IPS-18a (cell line): ENCODE results near the gene COX11.

Experiments
- H3K27ac ChIP-seq: one replicate; pipeline ENCODE4 v1.5.1; 2013; ENCODE audit warnings: low read length
- H3K27me3 ChIP-seq: one replicate; pipeline ENCODE4 v1.6.1; 2013; ENCODE audit warnings: mild to moderate bottlenecking, low read length; ENCODE audit not compliant: control insufficient read depth, insufficient read depth
- H3K36me3 ChIP-seq: one replicate; pipeline ENCODE4 v1.6.1; 2013; ENCODE audit warnings: low read depth, low read length; ENCODE audit not compliant: control insufficient read depth
- H3K4me1 ChIP-seq: one replicate; pipeline ENCODE4 v1.6.1; 2013; ENCODE audit warnings: low read depth, low read length; ENCODE audit not compliant: control insufficient read depth
- H3K4me3 ChIP-seq: one replicate; pipeline ENCODE4 v1.5.1; 2013; ENCODE audit warnings: low read length
- H3K9ac ChIP-seq: one replicate; pipeline ENCODE4 v1.6.1; 2013; ENCODE audit warnings: mild to moderate bottlenecking, low read length, moderate library complexity
- H3K9me3 ChIP-seq: one replicate; pipeline ENCODE4 v1.6.1; 2013; ENCODE audit warnings: low read depth, low read length; ENCODE audit not compliant: control insufficient read depth

The COX11 gene

GRCh38 chr17:54933921-54934320, 34.5 kb downstream of the COX11 start:
- no peaks in the 10 kb centered on the region for H3K4me1 ChIP-seq
- peaks cover 88% of the 10 kb centered on the region for H3K36me3 ChIP-seq
- H3K27me3 ChIP-seq: no peaks in the 10 kb centered on the region
- no peak overlapping the region for H3K9ac ChIP-seq
- H3K4me3 ChIP-seq: no peak overlapping the region
- H3K9me3 ChIP-seq: no peaks in the 10 kb centered on the region
- no peak overlapping the region for H3K27ac ChIP-seq

DNA sequence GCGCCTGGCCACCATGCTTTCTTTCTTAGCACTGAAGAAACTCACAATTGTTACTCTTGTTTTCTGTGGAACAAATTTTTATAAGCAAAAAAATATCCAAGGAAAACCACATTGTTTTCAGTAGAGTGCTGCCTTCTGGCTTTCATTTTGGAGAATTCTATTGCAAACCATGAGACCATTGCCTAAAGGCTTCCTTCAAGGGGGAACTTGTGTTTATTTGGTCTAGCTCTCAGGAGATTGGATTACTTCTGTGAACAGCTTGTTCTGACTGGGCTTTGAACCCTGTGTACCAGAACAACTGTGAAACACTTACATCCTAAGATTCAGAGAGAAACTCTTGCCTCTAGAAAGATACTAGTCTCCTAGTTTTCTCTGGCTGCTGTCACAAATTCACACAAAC, 35.7 kb downstream of the COX11 start:
- H3K36me3 ChIP-seq: peaks cover 89% of the 10 kb centered on the region

GRCh38 chr17:54927525-54927924, 40.9 kb downstream of the COX11 start:
- Histone ChIP-seq H3K27me3 (no peaks in the 10 kb centered on the region), H3K4me3 (no peak overlapping the region), H3K27ac (no peak overlapping the region), H3K36me3 (peaks cover 82% of the 10 kb centered on the region), H3K9ac (no peak overlapping the region), H3K4me1 (no peaks in the 10 kb centered on the region), H3K9me3 (no peaks in the 10 kb centered on the region)

More for the DNA sequence above, 35.7 kb downstream of the COX11 start:
- Histone ChIP-seq H3K27ac (no peak overlapping the region), H3K9ac (no peak overlapping the region), H3K4me1 (no peaks in the 10 kb centered on the region), H3K4me3 (no peak overlapping the region), H3K9me3 (no peaks in the 10 kb centered on the region), H3K27me3 (no peaks in the 10 kb centered on the region)

GRCh38 chr17:54924405-54924804, 44.0 kb downstream of the COX11 start:
- H3K27me3 ChIP-seq: no peaks in the 10 kb centered on the region
- H3K36me3 ChIP-seq: peaks cover 65% of the 10 kb centered on the region
- no peak overlapping the region for H3K9ac ChIP-seq
- H3K4me3 ChIP-seq: no peak overlapping the region
- H3K4me1 ChIP-seq: peaks cover 8% of the 10 kb centered on the region
- H3K9me3 ChIP-seq: no peaks in the 10 kb centered on the region
- H3K27ac ChIP-seq: no peak overlapping the region

DNA sequence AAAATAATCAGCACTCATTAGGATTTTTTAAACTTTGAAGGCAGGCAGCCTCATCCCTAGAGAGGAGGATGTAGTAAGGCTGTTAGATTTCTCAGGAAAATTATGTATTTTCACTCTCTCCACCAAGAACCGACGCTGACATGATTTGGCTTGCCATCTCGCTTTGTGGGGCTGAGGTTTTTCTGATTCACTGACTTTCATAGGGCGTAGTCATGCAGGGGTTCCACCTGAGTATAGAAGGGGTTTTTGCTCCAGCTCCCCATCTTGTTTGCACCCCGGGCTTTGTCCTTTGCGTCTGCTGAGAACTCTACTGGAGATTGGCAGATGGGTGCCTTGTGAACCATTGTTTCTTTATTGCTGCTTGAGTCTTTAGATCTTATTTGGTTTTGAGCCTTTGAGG, 47.6 kb downstream of the COX11 start:
- no peak overlapping the region for H3K27ac ChIP-seq
- H3K36me3 ChIP-seq: peaks cover 59% of the 10 kb centered on the region
- no peaks in the 10 kb centered on the region for H3K27me3 ChIP-seq
- no peak overlapping the region for H3K4me3 ChIP-seq
- H3K9ac ChIP-seq: no peak overlapping the region
- peaks cover 22% of the 10 kb centered on the region for H3K4me1 ChIP-seq
- peaks cover 6% of the 10 kb centered on the region for H3K9me3 ChIP-seq

GRCh38 chr17:54919425-54919824, 49.0 kb downstream of the COX11 start:
- Histone ChIP-seq H3K4me1 (peaks cover 22% of the 10 kb centered on the region), H3K36me3 (peaks cover 59% of the 10 kb centered on the region), H3K27ac (peak overlapping the region; percentile 51), H3K9ac (no peak overlapping the region), H3K9me3 (peaks cover 6% of the 10 kb centered on the region), H3K27me3 (no peaks in the 10 kb centered on the region), H3K4me3 (no peak overlapping the region)

GRCh38 chr17:54916721-54917120, 51.7 kb downstream of the COX11 start:
- Histone ChIP-seq H3K36me3 (peaks cover 77% of the 10 kb centered on the region), H3K27me3 (no peaks in the 10 kb centered on the region), H3K9me3 (peaks cover 6% of the 10 kb centered on the region), H3K4me3 (no peak overlapping the region), H3K27ac (no peak overlapping the region), H3K4me1 (peaks cover 22% of the 10 kb centered on the region), H3K9ac (no peak overlapping the region)
